Endodermal cell (in vitro differentiated cells): Measurements from ENCODE around the gene SCOC. TPM values are rescaled to one million over a fixed set of nuclear protein-coding genes. Genes with fewer than 3 reads are reported as not detected.
A peak's percentile ranks its signal among the peaks of the same experiment; 100 is the strongest.

Source experiments
- DNase-seq: peaks from one replicate; pipeline ENCODE4 v3.0.0-alpha.2; 2017
- H3K27ac ChIP-seq: 2 replicates; pipeline ENCODE4 v1.5.1; 2013; ENCODE audit warnings: mild to moderate bottlenecking, low read depth, low read length, moderate library complexity
- H3K27me3 ChIP-seq: 2 replicates; pipeline ENCODE4 v1.6.1; 2013; ENCODE audit warnings: mild to moderate bottlenecking, low read length, moderate library complexity; ENCODE audit not compliant: insufficient read depth, control insufficient read depth, poor library complexity, severe bottlenecking
- H3K36me3 ChIP-seq: 2 replicates; pipeline ENCODE4 v1.7.0; 2013; ENCODE audit warnings: mild to moderate bottlenecking, low read length, moderate library complexity; ENCODE audit not compliant: control insufficient read depth, insufficient read depth
- H3K4me1 ChIP-seq: one replicate; pipeline ENCODE4 v1.7.0; 2013; ENCODE audit warnings: low read length; ENCODE audit not compliant: control insufficient read depth, insufficient read depth
- H3K4me3 ChIP-seq: 2 replicates; pipeline ENCODE4 v1.5.1; 2013; ENCODE audit warnings: mild to moderate bottlenecking, low read length, moderate library complexity
- H3K9ac ChIP-seq: 2 replicates; pipeline ENCODE4 v1.6.1; 2013; ENCODE audit warnings: mild to moderate bottlenecking, low read length, moderate library complexity; ENCODE audit not compliant: poor library complexity, severe bottlenecking; ENCODE audit errors: extremely low read depth
- H3K9me3 ChIP-seq: 2 replicates; pipeline ENCODE4 v1.6.1; 2013; ENCODE audit warnings: mild to moderate bottlenecking, low read length, moderate library complexity; ENCODE audit not compliant: control insufficient read depth
- H3K27ac Mint-ChIP-seq: 2 replicates; pipeline ENCODE4 v1.8.0; 2020; ENCODE audit warnings: mixed read lengths
- H3K27me3 Mint-ChIP-seq: 2 replicates; pipeline ENCODE4 v1.8.0; 2021; ENCODE audit warnings: mild to moderate bottlenecking, mixed read lengths; ENCODE audit not compliant: insufficient read depth
- H3K36me3 Mint-ChIP-seq: 2 replicates; pipeline ENCODE4 v1.8.0; 2020; ENCODE audit warnings: low read depth, mixed read lengths
- H3K4me1 Mint-ChIP-seq: 2 replicates; pipeline ENCODE4 v1.8.0; 2020; ENCODE audit warnings: mixed read lengths
- H3K4me3 Mint-ChIP-seq: 2 replicates; pipeline ENCODE4 v1.8.0; 2020; ENCODE audit warnings: mild to moderate bottlenecking, moderate library complexity, mixed read lengths
- H3K9me3 Mint-ChIP-seq: 2 replicates; pipeline ENCODE4 v1.8.0; 2020; ENCODE audit warnings: mild to moderate bottlenecking, mixed read lengths
- WGBS, 2 experiments: methylation state at CpG; one replicate each; pipeline versions ENCODE4 v1.1.5 to v1.1.7; 2013; ENCODE audit warnings: missing lambda C conversion rate in 2 of 2, mixed read lengths in 1 of 2; ENCODE audit not compliant: insufficient coverage in 1 of 2, insufficient read length in 1 of 2; 5-methylcytosine and 5-hydroxymethylcytosine counted together
- total RNA-seq, 2 donors: library from RNA; stranded (reverse); fragmentation: NEBNext Ultra II Directional in 1 of 2; extraction: Animal tissue kit (Norgen Biotek cat#: 25700) in 1 of 2; gene quantifications; 2 replicates in 1 of 2; 3 replicates in 1 of 2; pipeline ENCODE4 v1.2.1, GENCODE V29; 2021
- TF ChIP-seq, protein P1 (sequence below): fragments of 200-600 bp; sonication (generic); conservative IDR thresholded peaks from 2 replicates; pipeline ENCODE4 v1.5.0; 2021; ENCODE audit warnings: antibody characterized with exemption, mild to moderate bottlenecking

SCOC gene
- total RNA-seq, 2 donors from 2014 or later, result 60.8 to 79.9 TPM

DNA sequence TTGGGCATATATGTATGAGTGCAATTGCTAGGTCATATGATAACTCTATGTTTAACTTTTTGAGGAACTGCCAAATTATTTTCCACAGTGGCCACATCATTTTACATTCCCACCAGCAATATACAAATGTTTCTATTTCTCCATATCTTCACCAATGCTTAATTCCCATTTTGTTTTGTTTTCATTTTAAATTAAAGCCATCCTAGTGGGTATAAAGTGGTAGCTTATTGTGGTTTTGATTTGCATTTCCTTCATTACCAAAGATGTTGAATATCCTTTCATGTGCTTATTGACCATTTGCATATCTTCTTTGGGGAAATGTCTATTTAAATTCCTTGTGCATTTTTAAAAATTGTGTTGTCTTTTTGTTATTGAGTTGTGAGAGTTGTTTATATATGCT is 36.7 kb upstream of the SCOC start:
- Mint-ChIP-seq H3K4me3 (no peak overlapping the region), H3K4me1 (no peaks in the 10 kb centered on the region), H3K9me3 (no peaks in the 10 kb centered on the region), H3K27me3 (no peaks in the 10 kb centered on the region), H3K27ac (no peak overlapping the region), H3K36me3 (no peaks in the 10 kb centered on the region)
- no peak overlapping the region for H3K4me3 ChIP-seq
- no peaks in the 10 kb centered on the region for H3K27me3 ChIP-seq
- TF ChIP-seq, protein P1, sequence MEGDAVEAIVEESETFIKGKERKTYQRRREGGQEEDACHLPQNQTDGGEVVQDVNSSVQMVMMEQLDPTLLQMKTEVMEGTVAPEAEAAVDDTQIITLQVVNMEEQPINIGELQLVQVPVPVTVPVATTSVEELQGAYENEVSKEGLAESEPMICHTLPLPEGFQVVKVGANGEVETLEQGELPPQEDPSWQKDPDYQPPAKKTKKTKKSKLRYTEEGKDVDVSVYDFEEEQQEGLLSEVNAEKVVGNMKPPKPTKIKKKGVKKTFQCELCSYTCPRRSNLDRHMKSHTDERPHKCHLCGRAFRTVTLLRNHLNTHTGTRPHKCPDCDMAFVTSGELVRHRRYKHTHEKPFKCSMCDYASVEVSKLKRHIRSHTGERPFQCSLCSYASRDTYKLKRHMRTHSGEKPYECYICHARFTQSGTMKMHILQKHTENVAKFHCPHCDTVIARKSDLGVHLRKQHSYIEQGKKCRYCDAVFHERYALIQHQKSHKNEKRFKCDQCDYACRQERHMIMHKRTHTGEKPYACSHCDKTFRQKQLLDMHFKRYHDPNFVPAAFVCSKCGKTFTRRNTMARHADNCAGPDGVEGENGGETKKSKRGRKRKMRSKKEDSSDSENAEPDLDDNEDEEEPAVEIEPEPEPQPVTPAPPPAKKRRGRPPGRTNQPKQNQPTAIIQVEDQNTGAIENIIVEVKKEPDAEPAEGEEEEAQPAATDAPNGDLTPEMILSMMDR, result no peak
- H3K9me3 ChIP-seq, result peaks cover 4% of the 10 kb centered on the region
- no peaks in the 10 kb centered on the region for H3K4me1 ChIP-seq
- DNase-seq, result no peak
- H3K27ac ChIP-seq, result no peak overlapping the region
- H3K36me3 ChIP-seq, result no peaks in the 10 kb centered on the region
- H3K9ac ChIP-seq, result no peak overlapping the region

DNA sequence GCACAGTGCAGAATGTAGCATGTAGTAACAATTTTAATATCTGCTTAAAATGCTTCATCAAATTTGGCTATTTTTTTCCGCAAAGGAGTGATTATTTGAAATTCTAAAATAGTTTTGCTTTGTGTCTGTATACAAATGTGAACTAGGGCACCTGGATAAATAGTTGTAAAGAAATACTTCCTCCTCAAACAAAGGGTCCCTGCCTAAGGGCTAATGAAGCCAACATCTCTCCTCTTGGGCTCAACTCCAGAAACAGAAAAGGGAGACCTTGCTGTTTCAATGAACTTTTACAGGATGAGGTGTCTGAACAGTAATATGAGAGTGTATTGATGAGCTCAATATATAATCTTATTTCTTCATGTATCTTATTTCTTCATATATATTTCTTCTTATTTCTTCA is 30.8 kb upstream of the SCOC start:
- Mint-ChIP-seq H3K27ac (no peak overlapping the region), H3K4me1 (peaks cover 26% of the 10 kb centered on the region), H3K9me3 (no peaks in the 10 kb centered on the region), H3K27me3 (no peaks in the 10 kb centered on the region), H3K4me3 (no peak overlapping the region), H3K36me3 (no peaks in the 10 kb centered on the region)
- H3K4me3 ChIP-seq, result no peak overlapping the region
- WGBS, 2 experiments, result 93% methylated on average over 1 of the region's 1 CpG; no CpG with 5 or more reads in 1 of the 2 experiments
- no peak for DNase-seq
- TF ChIP-seq, protein P1, result no peak
- no peaks in the 10 kb centered on the region for H3K27me3 ChIP-seq
- no peaks in the 10 kb centered on the region for H3K9me3 ChIP-seq
- peaks cover 11% of the 10 kb centered on the region for H3K4me1 ChIP-seq
- no peak overlapping the region for H3K9ac ChIP-seq
- H3K36me3 ChIP-seq, result no peaks in the 10 kb centered on the region
- H3K27ac ChIP-seq, result no peak overlapping the region

DNA sequence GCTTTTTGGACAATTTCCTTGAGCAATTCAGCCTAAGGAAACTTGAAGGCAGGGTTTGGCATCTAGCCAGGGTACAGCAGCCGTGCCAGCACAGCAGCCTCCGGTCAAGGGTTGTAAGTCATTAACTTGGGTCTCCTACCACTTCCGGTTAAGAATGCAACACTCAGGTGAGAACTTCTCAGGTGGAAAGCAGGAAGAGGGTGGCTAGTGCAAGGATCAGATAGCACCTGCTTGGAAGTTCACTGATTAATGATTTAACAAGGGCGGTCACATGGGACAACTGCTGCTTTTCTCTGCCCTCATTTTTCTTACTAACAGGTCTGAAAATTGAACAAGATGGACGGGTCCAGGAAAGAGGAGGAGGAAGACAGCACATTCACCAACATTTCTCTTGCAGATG is 30.1 kb upstream of the SCOC start:
- Mint-ChIP-seq H3K9me3 (no peaks in the 10 kb centered on the region), H3K27ac (peak overlapping the region; percentile 36), H3K27me3 (no peaks in the 10 kb centered on the region), H3K4me3 (peak overlapping the region; percentile 11), H3K4me1 (peaks cover 26% of the 10 kb centered on the region), H3K36me3 (no peaks in the 10 kb centered on the region)
- TF ChIP-seq, protein P1, result no peak
- Histone ChIP-seq H3K9me3 (no peaks in the 10 kb centered on the region), H3K4me1 (peaks cover 11% of the 10 kb centered on the region), H3K4me3 (peak overlapping the region; percentile 54), H3K9ac (no peak overlapping the region), H3K27ac (no peak overlapping the region), H3K36me3 (no peaks in the 10 kb centered on the region), H3K27me3 (no peaks in the 10 kb centered on the region)
- no peak for DNase-seq
- 86 to 88% methylated on average over 3 to 5 of the region's 5 CpGs for WGBS, 2 experiments
